Measurements from ENCODE around the gene MYMX.

GRCh38 chr6:44262467-44263353 lies 46.0 kb downstream of the MYMX start:
- no peak for TF ChIP-seq CTCF (IDR thresholded peaks at IDR 0.05; ENCODE audit: low read depth, low read length)
- no peak for TF ChIP-seq POLR2A (IDR thresholded peaks at IDR 0.05; ENCODE audit: extremely low read depth, insufficient read length)

All from NB4 (cell line).